T-helper 2 cell (primary cell): Measurements from ENCODE around the gene MYOZ2.
"Not testable (repeated sequence)": the region's sequence is repeated elsewhere in the genome, so short reads cannot be mapped to it uniquely, and the experiment has no call there.

Experiments used
- DNase-seq, 5 experiments: peaks; one replicate each; pipeline versions ENCODE4 v3.0.0 to v3.0.0-alpha.2; 2012 to 2022

The MYOZ2 gene

GRCh38 chr4:119128148-119128547 lies 7.5 kb upstream of the MYOZ2 start:
- no peak for DNase-seq

- DNase-seq = no peak
These were observed 5.1 kb upstream of the MYOZ2 start for GRCh38 chr4:119130365-119131065.

- no peak for DNase-seq
These were observed 4.5 kb upstream of the MYOZ2 start for GRCh38 chr4:119131164-119131563.

- no peak for DNase-seq
These were observed 3.3 kb upstream of the MYOZ2 start for GRCh38 chr4:119132306-119132705.

GRCh38 chr4:119136546-119136945 lies 914 bp downstream of the MYOZ2 start:
- no peak for DNase-seq

- no peak for DNase-seq
These were observed 2.4 kb downstream of the MYOZ2 start for GRCh38 chr4:119138046-119138445.

GRCh38 chr4:119139311-119139710 lies 3.7 kb downstream of the MYOZ2 start:
- no peak for DNase-seq

- peak in 1 of 5 experiments; percentile 4 for DNase-seq
These were observed 4.2 kb downstream of the MYOZ2 start for GRCh38 chr4:119139822-119140252.

GRCh38 chr4:119141283-119141682 lies 5.7 kb downstream of the MYOZ2 start:
- DNase-seq = not testable (repeated sequence)

- DNase-seq = no peak
These were observed 7.2 kb downstream of the MYOZ2 start for GRCh38 chr4:119142833-119143232.

- not testable (repeated sequence) for DNase-seq
These were observed 7.7 kb downstream of the MYOZ2 start for GRCh38 chr4:119143341-119143740.

GRCh38 chr4:119149110-119149509 lies 13.5 kb downstream of the MYOZ2 start:
- DNase-seq = no peak

- no peak for DNase-seq
These were observed 15.5 kb downstream of the MYOZ2 start for GRCh38 chr4:119151161-119151560.

GRCh38 chr4:119152741-119153140 lies 17.1 kb downstream of the MYOZ2 start:
- DNase-seq = no peak

- DNase-seq = no peak
These were observed 26.5 kb downstream of the MYOZ2 start for GRCh38 chr4:119162174-119162573.

- DNase-seq = no peak
These were observed 30.1 kb downstream of the MYOZ2 start for GRCh38 chr4:119165767-119166166.

GRCh38 chr4:119170195-119170594 lies 34.6 kb downstream of the MYOZ2 start:
- no peak for DNase-seq

- DNase-seq = peak in 1 of 5 experiments; percentile 3
These were observed 36.6 kb downstream of the MYOZ2 start for GRCh38 chr4:119172223-119172622.

- DNase-seq = not testable (repeated sequence)
These were observed 38.2 kb downstream of the MYOZ2 start for GRCh38 chr4:119173729-119174361.

GRCh38 chr4:119179011-119179410 lies 43.4 kb downstream of the MYOZ2 start:
- DNase-seq = no peak

- no peak for DNase-seq
These were observed 48.5 kb downstream of the MYOZ2 start for GRCh38 chr4:119184128-119184527.

- no peak for DNase-seq
These were observed 54.0 kb downstream of the MYOZ2 start for GRCh38 chr4:119189638-119190037.

- DNase-seq = no peak
These were observed 54.7 kb downstream of the MYOZ2 start for GRCh38 chr4:119190354-119190753.

GRCh38 chr4:119191505-119191904 lies 55.9 kb downstream of the MYOZ2 start:
- no peak for DNase-seq
